Dedifferentiated amniotic fluid mesenchymal stem cell (primary cell): ENCODE results near the gene LENG9.

Experiments
- DNase-seq: peaks from one replicate; pipeline ENCODE4 v3.0.0-alpha.2; 2016; ENCODE audit errors: extremely low spot score

The LENG9 gene

GRCh38 chr19:54439174-54439851, 24.3 kb downstream of the LENG9 start:
- DNase-seq: no peak

DNA sequence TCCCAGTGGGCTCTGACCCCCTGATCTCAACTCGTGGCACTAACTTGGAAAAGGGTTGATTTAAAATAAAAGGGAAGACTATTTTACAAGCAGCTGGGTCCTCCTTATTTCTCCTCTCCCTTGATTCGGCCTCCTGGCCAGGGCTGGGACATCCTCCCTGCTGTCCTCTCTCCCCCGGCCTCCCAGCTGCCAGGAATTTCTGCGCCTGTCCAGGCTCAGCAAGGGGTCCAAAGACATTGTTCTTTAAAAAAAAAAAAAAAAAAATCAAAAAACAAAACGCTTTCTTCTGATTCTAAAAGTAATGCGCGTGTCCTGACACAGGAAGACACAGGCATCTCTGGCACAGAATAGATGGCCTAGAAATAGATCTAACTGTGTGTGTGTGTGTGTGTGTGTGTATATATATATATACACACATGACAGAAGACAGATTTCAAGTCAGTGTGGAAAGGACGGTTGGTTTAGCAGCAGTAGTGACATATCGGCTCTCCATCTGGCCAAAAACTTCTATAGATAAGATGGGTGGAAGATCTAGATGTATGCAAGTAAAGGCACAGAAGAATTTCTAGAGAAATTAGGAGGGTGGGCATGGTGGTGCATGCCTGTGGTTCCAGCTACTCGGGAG, 26.8 kb downstream of the LENG9 start:
- no peak for DNase-seq

DNA sequence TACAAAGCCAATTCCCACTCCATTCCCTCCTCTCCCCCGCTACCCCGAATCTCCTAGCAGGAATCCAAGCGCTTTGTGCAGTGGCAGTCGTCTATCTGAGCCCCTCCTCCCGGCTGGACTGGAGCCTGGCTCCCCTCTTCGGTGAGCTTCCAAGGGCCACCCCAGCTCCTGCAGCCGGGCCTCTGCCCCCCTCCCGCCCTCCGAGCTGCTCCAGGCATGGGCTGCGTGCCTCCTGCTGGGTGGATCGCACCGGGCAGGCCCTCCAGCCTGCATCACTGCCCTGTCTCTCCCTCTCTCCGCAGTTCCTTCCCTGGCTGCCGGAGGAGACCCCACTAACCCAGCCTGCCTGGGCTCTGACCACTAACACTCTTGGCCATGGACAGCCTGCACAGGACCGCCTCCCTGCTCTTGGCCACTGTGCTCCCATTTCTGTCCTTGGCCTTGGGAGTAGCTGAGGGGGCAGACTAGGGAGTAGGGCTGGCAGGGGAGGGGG, 27.5 kb downstream of the LENG9 start:
- no peak for DNase-seq

DNA sequence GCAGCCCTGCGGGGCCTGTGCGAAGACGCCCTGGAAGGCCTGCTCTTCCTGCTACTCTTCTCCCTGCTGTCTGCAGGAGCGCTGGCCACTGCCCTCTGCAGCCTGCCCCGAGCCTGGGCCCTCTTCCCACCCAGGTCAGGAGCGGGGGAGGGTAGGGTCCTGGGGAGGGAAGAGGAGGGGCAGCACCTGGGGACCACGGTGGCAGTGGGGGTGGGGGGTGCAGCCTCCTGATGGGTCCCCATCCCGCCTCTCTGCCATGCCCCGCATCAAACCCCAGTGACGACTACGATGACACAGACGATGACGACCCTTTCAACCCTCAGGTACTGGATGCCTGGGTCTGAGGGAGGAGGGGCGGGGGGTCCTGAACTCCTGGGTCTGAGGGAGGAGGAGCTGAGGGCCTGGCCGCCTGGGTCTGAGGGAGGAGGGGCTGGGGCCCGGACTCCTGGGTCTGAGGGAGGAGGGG, 28.0 kb downstream of the LENG9 start:
- no peak for DNase-seq

DNA sequence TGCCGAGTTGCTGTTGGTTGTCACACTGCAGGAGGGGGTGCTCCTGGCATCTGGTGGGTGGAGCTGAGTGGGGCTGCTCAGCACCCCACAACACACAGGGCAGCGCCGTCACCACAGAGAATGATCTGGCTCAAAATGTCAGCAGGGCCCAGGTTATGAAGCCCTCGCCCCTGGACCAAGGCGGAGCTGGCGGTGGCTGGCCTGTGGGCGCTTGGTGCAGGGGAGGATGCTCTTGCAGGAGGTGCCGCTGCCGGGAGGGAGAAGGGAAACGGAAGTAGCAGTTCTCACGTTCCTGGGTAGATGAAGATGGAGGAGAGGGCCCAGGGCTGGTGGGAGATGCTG, 28.7 kb downstream of the LENG9 start:
- no peak for DNase-seq

GRCh38 chr19:54434112-54434872, 29.3 kb downstream of the LENG9 start:
- DNase-seq: no peak

DNA sequence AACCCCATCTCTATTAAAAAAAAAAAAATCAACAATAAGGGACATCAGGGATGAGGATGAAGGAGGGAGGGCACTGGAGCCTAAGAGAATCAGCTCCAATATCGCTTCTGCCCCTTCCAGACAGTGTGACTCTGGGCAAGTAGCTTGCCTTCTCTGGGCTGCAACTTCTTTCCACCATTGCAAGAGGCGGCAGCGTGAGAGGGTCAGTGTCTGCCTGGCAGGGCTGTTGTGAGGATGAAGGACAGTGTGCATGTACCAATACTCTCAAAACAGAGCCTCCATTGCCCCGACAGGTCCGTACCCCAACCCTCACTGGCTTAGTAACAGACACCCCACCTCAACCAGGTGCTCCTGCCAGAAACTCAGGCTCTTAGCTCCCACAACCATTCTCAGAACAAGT, 29.9 kb downstream of the LENG9 start:
- no peak for DNase-seq

GRCh38 chr19:54432144-54432738, 31.3 kb downstream of the LENG9 start:
- DNase-seq: no peak

GRCh38 chr19:54431255-54431838, 32.2 kb downstream of the LENG9 start:
- no peak for DNase-seq

GRCh38 chr19:54430306-54431254, 33.0 kb downstream of the LENG9 start:
- DNase-seq: no peak

DNA sequence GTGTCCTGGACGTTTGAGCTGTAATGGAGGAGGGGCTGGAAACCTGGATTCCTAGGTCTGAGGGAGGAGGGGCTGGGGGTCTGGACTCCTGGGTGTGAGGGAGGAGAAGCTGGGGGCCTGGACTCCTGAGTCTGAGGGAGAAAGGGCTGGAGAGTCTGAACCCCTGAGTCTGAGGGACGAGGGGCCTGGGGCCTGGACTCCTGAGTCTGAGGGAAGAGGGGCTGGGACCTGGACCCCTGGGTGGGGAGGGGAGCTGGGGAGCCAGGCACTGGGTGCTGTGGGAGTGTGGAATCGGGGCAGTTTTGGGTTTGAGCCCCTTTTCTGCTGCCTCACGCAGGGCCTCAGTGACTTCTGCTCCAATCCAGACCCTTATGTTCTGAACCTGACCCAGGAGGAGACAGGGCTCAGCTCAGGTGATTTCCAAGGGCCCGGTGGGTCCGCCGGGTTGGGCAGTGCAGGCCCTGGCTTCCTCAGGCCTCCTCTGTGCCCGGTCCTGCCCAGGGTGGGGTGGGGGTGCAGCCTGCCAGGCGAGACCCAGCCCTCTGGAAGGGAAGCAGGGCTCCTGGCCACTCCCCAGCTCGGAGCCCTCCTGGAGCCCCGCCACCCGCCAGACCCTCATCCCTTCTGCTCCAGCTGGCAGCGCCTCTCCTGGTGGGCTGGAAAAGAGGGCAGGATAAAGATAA, 33.9 kb downstream of the LENG9 start:
- no peak for DNase-seq

DNA sequence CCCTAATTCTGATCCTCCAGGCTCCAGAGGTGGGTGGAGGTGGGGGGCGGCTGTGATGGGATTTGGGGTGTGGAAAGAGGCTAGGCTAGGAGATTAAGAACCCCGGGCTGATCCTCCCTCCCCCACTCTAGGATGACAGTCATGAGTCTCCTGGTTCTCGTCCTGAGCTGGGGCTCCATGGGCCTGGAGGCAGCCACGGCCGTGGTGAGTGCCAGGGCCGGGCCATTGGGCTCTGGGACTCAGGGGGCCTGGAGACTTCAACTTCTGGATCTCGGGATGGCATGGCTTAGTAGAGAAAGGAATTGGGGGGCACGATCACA, 34.4 kb downstream of the LENG9 start:
- no peak for DNase-seq

DNA sequence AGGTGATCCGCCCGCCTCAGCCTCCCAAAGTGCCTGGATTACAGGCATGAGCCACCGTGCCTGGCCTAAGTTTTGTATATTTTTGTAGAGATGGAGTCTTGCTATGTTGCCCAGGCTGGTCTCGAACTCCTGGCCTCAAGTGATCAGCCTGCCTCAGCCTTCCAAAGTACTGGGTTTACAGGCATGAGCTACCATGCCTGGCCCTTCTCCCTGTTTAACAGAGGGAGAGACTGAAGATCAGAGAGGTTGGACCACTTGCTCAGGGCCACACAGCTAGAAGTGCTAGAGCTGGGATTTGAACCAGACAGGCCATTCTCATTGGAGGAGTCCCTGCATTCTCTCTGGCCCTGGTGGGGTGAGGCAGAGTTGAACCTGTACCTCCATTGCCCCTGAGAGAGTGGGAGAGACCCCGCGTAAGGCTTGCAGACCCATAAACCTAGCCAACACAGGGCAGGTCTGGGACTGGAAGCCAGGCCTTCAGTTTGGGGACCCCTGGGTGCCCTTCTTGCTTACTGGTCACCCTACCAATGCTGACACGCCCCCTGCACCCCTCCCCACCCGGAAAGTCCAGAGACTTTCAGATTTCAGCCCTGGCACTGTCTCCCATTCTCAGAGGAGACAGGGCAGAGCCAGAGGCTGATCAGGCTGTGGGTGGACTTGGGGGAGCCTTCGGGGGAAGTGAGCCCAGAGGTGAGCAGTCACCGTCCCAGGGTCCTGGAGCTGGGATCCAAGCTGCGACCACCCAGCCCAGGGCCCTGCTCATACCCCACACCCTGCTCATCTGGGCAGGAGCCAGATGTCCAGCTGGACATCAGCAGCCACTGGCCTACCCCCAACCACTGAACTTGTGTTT, 35.0 kb downstream of the LENG9 start:
- no peak for DNase-seq

- no peak for DNase-seq
Observed at GRCh38 chr19:54427586-54427985, 36.0 kb downstream of the LENG9 start.

DNA sequence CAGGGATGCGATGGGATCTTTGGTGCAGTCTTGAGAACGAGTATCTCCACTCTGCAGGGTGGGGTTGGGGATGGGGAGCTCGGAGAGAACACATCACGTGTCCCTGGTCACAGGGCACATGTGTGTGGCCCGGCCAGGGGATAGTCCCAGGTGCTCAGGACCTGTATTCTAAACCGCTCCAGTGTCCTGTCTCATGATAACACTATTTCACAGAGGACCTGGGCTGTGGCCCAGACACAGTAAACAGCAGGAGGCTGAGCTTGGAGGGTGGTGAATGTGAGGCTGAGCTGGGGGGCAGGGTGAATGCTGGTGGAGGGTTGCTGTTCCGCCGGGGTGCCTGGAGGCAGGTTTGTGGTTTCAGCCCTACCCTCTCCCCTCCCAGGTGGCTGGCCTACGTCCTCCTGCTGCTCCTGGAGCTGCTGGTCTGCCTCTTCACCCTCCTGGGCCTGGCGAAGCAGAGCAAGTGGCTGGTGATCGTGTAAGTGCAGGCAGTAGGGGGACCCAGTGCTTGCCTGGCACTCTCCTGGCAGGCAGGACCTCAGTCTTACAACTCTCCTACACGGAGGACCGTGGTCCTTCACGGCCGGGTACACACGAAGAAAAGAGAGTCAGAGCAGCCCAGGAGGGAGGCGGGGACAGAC, 37.2 kb downstream of the LENG9 start:
- no peak for DNase-seq

GRCh38 chr19:54425382-54425723, 38.2 kb downstream of the LENG9 start:
- no peak for DNase-seq

DNA sequence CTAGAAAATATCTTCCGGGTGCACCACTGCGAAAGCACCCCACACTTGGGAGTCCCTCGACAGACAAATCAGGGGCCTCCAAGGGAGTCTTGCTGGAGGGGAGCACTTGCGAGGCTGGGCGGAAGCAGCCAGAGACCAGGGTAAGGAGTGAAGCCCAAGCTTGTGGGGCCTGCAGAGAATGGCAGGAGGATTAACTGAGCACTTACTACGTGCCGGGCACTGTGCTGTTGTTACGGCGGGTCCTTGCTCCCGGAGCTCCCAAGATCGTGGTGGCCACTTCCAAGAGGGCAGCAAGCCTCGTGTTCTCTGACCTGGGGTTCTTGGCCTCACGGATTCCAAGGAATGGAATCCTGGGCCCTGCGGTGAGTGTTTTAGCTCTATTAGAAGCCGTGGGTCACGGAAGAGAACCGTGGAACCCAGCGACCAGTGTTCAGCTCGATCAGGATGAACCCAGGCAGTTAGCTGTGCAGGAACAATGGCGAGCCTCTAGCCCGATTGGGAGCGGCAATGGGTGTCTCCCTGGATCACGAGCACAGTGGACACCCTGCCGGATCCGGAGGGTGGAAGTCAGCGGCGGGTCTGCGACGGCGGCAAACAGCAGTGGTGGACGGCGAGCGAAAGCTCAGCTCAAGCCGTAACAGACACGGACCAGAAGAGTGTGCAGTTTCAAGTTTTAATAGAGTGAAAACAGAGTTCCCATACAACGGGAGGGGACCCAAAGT, 38.8 kb downstream of the LENG9 start:
- no peak for DNase-seq

- no peak for DNase-seq
Observed at GRCh38 chr19:54424201-54424600, 39.4 kb downstream of the LENG9 start.

GRCh38 chr19:54422136-54422535, 41.4 kb downstream of the LENG9 start:
- no peak for DNase-seq
